Stimulated activated CD4-positive, alpha-beta T cell treated with anti-CD3 and anti-CD28 coated beads, Interleukin-4, amount 100 ng/mL, for 48 hours (primary cell): ENCODE measurements around the gene IGF2R.
"Not testable (repeated sequence)": the region's sequence is repeated elsewhere in the genome, so short reads cannot be mapped to it uniquely, and the experiment has no call there.

Experiments
- DNase-seq, 2 donors: peaks; one replicate each; pipeline ENCODE4 v3.0.0-alpha.2; 2020; ENCODE audit warnings: low read depth in 2 of 2

The IGF2R gene, protein sequence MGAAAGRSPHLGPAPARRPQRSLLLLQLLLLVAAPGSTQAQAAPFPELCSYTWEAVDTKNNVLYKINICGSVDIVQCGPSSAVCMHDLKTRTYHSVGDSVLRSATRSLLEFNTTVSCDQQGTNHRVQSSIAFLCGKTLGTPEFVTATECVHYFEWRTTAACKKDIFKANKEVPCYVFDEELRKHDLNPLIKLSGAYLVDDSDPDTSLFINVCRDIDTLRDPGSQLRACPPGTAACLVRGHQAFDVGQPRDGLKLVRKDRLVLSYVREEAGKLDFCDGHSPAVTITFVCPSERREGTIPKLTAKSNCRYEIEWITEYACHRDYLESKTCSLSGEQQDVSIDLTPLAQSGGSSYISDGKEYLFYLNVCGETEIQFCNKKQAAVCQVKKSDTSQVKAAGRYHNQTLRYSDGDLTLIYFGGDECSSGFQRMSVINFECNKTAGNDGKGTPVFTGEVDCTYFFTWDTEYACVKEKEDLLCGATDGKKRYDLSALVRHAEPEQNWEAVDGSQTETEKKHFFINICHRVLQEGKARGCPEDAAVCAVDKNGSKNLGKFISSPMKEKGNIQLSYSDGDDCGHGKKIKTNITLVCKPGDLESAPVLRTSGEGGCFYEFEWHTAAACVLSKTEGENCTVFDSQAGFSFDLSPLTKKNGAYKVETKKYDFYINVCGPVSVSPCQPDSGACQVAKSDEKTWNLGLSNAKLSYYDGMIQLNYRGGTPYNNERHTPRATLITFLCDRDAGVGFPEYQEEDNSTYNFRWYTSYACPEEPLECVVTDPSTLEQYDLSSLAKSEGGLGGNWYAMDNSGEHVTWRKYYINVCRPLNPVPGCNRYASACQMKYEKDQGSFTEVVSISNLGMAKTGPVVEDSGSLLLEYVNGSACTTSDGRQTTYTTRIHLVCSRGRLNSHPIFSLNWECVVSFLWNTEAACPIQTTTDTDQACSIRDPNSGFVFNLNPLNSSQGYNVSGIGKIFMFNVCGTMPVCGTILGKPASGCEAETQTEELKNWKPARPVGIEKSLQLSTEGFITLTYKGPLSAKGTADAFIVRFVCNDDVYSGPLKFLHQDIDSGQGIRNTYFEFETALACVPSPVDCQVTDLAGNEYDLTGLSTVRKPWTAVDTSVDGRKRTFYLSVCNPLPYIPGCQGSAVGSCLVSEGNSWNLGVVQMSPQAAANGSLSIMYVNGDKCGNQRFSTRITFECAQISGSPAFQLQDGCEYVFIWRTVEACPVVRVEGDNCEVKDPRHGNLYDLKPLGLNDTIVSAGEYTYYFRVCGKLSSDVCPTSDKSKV (N-terminal part only)

DNA sequence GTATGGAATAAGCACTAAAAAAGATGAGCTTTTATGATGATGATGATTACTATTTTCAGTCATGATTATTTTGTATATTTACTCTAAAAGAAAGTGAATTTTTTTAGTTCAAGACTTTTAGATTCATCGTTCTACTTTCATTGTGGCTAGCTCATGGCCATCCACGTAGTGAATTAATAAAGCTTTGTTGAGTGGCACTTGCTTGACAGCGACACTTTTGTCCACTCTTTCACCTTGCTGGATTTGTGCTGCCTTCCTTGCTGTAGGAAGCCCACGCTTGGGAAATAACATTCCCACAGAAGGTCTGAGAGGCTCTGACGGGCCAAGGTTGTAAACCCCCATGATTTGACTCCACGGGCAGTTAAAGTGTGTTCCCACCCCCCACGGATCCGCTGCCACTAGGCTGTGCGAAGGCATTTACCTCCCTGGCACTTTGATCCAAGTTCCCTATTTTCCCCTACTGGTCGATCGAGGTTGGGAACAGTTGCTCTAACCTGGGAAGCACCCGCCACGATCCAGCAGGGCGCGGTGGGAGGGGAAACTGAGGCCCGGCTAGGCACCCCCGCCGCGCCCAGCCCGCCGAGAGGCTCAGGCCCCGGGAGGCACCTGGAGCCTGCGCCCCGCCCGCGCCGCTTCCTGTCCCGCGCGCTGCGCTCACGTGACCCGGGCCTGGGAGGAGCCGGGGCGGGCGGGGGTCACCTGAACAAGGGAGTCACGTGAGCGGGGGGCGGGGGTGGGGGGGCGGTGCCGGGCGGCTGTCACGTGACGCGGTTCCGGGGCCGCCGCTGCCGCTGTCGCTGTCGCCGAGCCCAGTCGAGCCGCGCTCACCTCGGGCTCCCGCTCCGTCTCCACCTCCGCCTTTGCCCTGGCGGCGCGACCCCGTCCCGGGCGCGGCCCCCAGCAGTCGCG is at the start of gene IGF2R:
Gene IGF2R, plus strand, starts transcription at position 788 of the 909 bp plus-strand sequence. CDS start 165 bp downstream, outside the sequence.
- peak; percentile 89 to 95 for DNase-seq

DNA sequence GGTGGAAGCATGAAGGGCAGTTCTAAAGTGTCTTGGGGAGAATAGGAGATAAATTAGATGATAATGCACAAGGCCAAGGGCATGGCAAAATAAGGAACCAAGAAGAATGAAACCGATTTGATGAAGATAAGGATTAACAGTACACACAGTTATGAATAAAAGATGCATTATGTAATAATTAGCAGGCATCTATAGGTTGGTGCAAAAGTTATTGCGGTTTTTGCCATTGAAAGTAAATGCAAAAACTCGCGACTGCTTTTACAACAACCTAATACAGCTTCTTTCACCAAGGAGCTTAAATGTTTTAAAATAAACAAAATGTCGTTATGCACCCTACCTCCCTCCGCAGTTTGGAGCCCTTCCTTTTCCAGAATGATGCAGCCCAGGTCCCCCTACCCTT is 49.1 kb upstream of the IGF2R start:
- no peak for DNase-seq

DNA sequence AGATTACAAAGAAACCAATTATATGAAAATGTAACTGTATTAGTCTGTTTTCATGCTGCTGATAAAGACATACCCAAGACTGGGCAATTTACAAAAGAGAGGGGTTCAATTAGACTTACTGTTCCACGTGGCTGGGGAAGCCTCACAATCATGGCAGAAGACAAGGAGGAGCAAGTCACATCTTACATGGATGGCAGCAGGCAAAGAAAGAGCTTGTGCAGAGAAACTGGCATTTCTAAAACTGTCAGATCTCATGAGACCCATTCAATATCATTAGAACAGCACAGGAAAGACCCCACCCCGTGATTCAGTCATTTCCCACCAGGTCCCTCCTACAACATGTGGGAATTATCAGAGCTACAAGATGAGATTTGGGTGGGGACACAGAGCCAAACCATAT is 44.7 kb upstream of the IGF2R start:
- DNase-seq, result not testable (repeated sequence)

DNA sequence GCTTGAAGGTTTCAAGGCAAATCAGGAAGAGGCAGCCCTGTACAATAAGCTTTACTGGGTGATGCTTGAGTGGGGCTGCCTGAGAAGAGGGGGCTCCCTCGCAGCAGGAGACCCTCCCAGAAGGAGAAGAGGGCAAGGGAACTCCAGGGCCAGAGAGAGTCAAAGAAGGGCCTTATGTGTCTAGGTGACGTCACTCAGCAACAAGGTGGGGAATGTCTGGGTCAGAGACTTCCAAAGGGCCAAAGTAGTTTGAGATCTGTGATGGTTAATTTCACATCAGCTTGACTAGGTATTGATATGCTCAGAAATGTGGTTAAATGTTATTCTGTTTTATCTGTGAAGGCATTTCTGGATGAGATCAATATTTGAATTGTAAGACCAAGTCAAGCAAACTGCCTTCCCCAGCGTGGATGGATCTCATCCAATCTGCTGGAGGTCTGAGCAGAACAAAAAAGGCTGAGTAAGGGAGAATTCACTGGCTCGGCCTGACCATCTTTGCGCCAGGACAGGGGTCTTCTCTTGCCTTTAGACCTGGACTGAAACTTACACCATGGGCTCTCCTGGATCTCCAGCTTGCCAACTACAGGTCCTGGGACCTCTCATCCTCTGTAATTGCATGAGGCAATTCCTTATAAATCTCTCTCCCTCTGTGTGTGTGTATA is 42.2 kb upstream of the IGF2R start:
- no peak for DNase-seq

DNA sequence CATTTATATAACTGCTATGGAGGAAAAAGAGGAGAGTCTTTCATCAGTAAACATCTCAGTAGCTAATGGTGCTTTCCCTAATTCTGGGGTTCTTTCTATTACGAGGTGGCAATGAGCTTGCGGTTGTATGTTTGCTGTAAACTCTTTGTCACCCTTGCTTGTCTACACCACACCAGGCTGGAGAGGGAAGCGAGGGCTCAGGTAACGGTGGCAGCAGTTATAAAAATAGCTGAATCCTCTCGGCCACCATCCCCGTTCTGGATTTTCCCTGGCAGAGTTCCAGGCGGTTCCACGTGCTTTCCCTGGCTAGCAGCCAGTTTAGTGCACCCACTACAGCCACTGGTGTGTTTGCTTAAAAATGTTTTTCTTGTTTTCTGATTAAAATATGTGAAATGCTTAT is 39.1 kb upstream of the IGF2R start:
- peak; percentile 12 to 31 for DNase-seq

DNA sequence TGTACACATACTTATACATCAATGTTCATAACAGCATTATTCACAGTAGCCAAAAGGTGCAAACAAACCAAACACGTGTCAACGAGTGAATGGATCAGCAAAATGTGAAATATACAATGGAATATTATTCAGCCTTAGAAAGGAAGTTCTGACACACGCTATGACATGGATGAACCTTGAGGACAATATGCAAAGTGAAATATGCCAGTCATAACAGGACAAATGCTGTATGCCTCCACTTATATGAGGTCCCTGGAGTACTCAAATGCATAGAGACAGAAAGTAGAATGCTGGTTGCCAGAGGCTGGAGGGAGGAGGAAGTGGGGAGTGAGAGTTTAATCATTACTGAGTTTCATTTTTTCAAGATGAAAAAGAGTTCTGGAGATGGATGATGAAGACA is 37.8 kb upstream of the IGF2R start:
- no peak for DNase-seq

DNA sequence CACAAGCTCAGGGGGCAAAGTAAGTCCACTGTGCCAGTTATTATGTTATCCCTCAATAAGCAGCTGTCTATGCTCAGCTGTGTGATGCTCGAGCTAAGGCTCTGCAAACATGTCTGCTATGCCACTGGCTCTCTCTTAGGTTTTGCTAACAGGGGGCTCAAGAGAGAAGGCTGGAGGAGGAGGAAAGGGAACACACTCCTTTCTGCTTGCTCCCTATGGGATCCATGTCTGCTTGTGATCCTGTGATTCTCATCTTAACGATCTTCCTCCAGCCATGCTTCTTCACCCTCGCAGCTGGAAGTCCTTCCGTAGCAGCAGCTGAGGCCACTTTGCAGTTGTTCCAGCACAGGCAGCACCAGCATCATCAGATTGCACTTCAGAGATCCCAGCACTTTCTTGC is 37.0 kb upstream of the IGF2R start:
- no peak for DNase-seq

DNA sequence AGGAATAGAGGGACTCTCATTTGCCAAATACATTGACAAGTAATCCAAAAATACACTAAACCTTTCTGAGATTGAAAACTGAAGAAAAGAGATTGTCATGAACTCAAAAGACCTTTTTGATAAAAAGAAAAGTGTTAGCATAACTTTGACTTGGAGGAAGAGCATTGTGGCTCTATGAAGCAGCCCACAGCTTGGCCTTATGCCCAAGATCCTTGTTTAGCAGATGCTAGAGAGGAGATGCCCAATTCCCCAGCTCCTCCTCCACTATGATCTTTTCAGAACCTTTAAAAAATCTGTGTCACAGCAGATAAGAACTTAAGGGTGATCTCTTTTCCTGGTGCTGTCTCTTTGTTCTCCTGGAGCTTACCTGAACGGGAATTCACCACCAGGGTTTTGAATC is 35.8 kb upstream of the IGF2R start:
- DNase-seq, result no peak

DNA sequence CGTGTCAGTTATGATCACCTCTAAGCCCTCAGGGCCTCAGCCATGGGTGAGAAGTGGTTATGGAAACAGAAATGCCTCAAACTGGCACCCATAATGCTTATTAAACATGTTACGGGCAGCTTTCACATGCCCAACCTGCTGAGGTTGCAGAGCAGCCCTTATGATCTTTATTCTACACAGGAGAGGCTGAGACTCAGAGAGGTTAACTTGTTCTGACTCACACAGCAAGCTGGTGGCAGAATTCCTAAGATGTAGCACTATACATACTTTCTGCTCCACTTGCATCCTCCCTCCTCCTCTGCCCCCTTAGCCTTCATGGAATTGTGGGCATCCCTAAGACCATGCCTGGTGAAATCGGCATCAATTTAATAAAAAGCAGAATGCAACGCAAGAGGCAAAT is 34.7 kb upstream of the IGF2R start:
- no peak for DNase-seq

DNA sequence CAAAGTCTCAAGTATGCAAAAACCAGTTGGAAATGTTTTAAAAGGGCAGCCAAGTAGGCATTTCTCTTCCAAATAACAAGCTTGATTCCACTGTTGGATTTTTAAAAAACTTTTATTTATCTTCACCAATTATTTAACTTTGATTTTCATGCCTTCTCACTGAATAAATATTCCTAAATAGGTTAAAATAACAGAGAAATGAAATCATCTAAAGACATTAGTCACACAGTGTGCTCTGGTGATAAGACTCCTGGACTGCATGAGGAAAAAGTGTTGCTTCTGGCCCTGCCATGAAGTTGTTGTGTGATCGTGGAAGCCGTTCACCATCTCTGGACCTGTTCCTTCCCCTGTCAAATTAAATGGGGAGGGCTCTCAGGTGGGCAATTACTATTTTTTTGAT is 33.8 kb upstream of the IGF2R start:
- no peak for DNase-seq

DNA sequence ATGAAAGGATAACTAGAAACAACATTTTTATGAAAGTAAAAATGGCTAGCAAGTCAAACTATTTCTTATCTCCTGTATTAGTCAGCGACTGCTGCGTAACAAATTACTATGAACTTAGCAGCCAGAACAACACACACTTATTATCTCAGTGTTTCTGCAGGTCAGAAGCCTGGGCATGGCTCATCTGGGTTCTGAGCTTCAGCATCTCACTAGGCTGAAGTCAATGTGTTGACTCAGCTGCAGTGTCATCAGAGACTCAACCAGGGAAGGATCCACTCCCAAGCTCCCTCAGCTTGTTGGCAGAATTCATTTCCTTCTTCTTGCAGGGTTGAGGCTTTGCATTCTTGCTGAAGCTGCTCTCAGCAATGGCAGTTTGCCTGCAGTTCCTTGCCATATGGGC is 33.2 kb upstream of the IGF2R start:
- DNase-seq, result no peak

DNA sequence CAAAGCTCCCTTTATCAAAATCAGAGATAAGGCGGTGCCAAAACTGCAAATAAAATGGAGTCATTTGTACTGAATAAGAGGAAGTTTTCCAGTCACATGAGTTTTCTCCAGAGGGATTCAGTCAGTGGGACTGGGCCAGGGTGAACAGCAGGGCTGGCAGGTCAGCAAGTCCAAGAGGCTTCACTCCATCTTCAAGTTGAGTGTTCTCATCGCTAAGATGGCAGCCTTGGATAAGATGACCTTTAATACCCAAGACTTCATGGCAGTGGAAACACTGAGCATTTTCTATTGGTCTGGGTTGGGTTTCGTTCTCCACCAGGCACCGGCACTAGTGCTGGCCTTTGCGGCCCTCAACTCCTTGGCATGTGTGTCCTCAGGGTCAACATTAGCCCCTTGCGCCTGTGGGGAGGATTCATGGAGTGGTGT is 29.3 kb upstream of the IGF2R start:
- DNase-seq, result no peak

DNA sequence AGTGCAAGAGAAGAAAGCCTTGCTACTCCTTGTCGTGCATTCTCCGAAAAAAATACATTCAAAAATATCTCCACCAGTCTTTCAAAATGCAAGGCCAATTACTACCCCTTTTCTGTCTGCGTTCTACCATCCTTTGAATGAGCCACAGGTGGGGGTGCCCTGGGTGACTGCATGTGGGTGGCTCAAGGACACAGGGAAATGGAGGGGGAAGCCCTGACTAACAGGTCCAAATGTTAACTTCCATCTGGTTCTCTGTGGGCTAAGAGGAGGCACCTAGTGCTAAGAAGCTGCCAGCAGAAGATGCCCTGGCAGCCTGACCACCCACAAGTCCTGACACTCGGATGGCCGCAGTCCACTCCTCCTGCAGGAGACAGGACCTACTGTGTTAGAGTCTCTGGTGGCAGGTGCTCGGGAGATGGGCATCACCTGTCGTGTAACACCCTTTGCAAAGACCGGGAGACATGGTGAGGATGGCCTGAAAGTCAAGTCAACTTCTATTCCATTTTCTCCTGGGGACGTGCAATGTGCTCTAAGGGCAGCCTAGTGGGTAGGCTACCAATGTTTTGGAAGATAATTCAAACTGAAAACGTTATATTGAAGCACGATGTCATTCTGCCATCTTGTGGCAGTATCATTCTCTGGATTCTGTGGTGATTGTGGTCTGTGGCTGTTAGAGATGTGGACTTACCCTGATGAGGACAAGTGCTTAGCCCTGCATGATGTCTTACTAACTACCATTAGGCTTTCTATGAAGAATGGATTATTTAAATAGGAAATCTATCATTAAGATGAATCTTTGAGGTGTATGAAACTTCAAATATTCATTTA is 27.4 kb upstream of the IGF2R start:
- no peak for DNase-seq

DNA sequence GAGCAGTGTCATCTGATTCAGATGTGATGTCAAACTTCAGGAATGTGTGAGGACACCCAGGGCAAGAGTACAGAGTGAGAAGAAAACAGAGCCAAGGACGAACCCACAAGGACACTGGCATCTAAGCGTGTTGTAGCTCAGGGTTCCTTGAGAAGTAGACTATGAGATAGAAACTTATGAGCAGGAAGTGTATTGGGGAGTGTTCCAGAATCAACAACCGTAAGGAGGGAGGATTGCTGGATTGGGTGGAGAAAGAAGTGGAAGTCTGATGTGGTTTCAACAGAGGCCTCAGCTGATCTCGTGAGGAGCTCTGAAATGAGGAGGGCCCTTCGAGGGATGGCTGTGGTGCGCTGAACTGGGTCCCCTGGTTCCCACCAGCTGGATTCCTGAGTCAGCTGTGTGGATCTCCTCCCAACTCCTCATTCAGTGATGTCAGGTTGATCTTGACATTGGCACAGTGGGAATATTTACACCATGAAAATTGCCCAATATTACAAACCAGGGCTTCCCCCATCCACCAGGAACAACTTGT is 25.7 kb upstream of the IGF2R start:
- no peak for DNase-seq

DNA sequence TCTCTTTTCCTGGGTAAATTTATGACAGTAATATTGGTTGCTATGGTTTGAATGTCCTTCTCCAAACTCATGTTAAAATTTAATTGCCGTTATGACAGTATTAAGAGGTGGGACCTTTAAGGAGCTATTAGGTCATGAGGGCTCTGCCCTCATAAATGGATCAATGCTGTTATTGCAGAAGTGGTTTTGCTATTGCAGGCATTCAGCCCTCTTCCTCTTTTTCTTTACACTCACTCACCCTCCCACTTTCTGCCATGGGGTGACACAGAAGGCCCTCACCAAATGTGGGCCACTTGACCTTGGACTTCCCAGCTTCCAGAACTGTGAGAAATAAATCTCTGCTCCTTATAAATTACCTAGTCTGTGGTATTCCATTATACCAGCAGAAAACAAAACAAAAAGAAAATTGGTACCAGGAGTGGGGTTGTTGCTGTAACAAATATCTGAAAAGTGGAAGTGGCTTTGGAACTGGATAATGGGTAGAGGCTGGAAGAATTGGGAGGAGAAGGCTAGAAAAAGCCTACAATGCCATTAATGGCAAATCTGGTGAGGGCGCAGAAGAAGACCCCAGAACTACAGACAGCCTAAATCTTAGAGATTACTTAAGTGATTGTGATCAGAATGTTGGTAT is 24.8 kb upstream of the IGF2R start:
- no peak for DNase-seq

DNA sequence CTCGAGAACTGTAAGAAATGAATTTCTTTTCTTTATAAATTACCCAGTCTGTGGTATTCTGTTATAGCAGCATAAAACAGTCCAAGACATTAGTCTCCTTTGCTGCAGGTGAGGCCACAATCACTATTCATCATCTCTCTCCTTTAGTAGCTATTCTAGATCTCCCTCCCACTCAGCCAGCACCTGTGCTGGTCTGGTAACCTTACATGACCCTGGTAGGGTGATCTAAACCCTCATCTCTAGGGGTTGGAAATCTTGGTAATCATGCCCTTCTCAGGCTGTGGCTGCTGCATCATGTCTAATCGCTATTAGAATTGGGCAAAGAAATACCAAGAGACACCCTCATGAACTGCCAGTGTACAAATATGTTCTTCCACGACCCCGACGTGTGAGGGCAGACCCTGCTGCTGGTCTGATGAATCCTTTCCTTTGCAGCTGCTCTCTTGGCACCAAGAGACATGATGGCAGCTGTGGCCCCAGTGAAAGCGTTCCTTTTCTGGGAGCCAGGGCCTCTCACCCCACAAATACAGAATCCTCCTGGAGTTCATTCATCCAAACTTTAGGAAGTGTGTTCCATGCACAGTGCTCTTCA is 23.0 kb upstream of the IGF2R start:
- DNase-seq, result no peak

DNA sequence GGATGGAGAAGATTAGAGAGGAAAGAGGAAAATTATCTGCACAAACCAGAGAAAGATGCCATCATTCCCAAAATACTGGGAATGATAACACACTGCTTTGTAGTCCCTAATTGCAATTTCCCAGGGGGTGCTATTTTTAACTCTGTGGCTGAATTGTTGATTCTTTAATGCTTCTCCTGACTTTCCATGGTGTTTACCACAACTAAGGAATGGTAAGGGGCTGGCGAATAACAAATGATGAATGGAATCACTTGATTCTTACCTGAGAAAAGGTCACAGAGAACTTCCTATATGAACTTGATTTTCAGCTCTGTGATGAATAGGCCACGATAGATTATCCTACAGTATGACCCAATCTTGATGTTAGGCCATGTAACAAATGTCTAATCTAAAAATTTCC is 22.0 kb upstream of the IGF2R start:
- no peak for DNase-seq

DNA sequence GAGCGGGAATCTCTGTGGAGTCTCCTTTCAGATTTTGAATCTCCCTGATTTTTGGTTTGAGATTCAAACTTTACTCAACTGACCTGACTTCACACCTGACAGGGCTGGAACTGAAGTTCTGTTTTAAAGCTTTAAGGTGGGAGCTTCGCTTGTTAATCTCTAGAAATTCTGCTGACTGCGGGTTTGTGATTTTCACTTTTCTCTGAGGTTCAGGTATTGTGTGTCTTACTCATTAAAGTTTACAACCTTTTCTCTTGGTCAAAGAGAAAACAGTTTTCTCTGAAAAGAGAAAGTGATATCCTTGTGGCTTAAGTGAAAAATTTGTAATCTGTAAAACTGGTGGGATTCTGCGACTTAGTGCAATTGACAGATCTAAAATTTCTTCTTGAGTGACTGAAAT is 20.7 kb upstream of the IGF2R start:
- no peak for DNase-seq
